Measurements from ENCODE around the gene TSGA10.
"Not testable (repeated sequence)": the region's sequence is repeated elsewhere in the genome, so short reads cannot be mapped to it uniquely, and the experiment has no call there.

The TSGA10 gene

DNA sequence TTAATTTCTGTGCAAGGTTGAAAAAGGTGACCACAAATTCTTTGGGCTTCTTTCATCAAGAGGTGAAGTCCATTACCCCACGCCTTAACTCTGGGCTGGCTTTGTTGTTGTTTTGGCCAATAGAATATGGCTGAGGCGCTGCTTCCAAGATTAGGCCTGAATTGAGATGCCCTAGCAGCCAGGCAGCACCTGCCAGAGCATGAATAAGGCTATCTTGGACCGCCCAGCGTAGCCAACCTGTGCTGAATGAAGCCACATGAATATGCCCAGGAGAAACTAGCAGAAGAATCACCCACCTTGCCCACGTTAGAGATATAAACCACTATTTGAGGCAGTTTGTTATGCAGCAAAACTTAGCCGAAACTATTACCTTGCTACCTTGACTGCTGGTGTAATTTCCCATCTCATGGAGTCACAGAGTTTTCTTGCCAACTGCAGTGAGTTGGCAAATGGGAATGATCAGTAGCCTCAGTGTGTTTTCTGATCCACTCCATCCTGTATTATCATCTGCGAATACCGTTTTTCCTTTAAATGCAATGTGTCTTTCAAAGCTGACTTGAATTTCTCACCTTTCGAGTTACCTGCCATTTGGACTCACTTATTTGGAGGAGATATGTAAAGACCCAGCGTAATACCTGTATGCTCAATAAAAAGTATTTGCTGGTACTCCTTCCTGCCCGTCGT lies 679 bp downstream of the TSGA10 start:
- no peak for DNase-seq

- no peak for DNase-seq
These were observed 2.4 kb downstream of the TSGA10 start for GRCh38 chr2:99152199-99152895.

- no peak for DNase-seq
These were observed 4.0 kb downstream of the TSGA10 start for GRCh38 chr2:99150706-99151105.

DNA sequence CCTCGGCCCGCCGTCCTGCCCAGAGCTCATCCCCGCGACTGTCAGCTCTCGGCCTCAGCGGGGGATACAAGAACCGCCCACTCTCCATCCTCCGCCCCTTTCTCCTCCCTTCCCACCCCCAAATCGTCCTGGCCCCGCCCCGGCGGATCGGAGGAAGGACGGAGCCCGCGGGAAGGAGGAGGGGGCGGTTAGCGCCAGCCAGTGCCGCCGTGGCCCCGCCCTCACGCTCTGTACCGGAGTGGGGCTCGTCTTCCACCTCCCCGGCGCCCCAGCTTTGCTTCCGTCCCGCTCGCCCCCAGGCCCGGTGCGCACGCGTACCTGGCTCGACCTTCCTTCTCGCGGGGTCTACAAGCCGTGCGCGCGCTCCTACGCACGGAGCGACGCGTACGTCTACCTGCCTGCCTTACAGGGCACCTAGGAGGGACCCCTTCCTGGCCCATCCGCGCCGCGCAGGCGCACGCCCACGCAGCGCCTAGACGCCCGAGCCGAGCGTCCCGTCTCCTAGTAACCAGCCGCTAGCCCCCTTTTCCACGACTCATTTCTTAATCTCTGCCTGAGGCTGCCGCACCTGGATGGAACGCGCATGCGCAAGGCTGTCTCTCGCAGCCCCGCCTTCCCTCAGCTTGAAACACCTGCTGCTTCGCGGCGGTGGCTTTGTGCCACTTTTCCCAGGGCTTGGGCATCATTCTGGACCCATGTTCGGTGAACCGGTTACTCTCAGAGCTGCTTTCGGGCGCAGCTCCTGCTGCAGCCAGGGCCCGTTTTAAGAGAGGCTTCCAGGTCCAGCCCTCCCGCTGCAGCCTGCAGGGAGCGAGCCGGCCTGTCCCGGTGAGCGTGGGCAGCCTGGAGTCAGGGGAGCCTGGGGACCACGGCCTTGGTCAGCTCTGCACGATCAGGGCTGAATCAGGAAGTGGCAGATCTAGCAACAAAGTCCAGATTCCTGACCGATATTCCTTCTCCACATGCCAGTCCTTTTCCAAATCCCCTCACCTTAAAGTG lies 13.3 kb downstream of the TSGA10 start, which contains the start of gene C2orf15:
Gene C2orf15 (plus strand): TSS at position 598 of the 999 bp plus-strand sequence. CDS start 8,852 bp downstream, outside the sequence.
- DNase-seq, result peak; percentile 97

GRCh38 chr2:99140860-99141109 lies 14.0 kb downstream of the TSGA10 start:
- DNase-seq, result no peak

GRCh38 chr2:99140056-99140859 lies 14.5 kb downstream of the TSGA10 start:
- no peak for DNase-seq

- no peak for DNase-seq
These were observed 15.7 kb downstream of the TSGA10 start for GRCh38 chr2:99139003-99139402.

- not testable (repeated sequence) for DNase-seq
These were observed 19.6 kb downstream of the TSGA10 start for GRCh38 chr2:99135044-99135556.

- DNase-seq, result no peak
These were observed 26.8 kb downstream of the TSGA10 start for GRCh38 chr2:99127981-99128380.

GRCh38 chr2:99112617-99113016 lies 42.1 kb downstream of the TSGA10 start:
- no peak for DNase-seq

DNA sequence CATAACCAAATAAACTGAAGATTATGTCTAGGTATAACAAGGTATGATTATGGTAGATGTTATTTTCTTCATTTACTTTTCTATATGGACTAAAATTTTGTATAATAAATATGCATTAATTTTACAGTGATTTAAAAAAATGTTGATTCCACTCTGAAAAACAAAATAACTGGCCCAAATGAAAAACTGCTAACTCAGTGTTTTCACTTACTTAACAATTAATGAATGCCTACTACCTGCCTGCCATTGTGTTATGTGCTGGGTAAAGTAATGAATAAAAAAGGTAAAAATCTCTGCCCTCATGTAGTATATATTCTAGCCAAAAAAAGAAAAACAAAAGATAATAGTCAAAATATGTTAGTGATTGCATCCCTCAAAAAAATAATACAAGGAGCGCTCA lies 42.8 kb downstream of the TSGA10 start:
- no peak for DNase-seq

DNA sequence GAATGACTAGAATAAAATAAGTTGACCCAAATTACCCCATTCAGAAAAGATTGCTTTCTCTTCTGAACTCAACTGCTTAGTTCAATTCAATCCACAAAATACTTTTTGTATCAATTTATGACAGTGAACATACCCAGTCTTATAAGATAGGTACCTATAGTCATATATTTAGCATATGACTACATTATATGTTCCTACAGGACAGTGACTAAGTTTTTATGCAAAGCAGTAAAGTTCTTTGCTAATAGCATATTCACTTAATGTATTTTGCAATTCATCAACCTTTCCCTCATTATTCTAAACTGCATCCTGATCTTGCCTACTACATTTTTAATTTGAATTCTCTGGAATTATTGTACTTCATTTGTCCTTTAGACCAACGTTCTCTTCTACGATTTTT lies 43.5 kb downstream of the TSGA10 start:
- DNase-seq, result no peak

GRCh38 chr2:99106913-99107312 lies 47.8 kb downstream of the TSGA10 start:
- DNase-seq, result no peak

DNA sequence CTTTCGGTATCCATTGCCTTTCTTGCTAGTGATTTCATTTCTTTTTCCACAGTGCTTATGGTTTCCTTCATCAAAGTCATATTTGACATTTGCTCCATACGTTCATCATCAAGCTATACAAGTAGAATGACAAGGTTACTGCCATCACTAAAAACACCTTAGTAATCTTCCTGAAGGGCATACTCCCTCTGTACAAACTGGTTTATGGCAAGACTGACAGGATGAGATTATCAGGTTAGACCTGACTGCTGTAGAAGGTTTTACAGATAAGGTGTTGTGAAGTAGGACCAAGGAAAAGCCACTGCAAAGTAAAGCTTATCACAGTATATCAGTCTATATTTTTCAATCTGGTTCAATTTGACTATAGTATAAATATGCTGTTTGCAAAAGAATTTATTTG lies 50.7 kb downstream of the TSGA10 start:
- no peak for DNase-seq

- no peak for DNase-seq
These were observed 53.0 kb downstream of the TSGA10 start for GRCh38 chr2:99101697-99102096.

DNA sequence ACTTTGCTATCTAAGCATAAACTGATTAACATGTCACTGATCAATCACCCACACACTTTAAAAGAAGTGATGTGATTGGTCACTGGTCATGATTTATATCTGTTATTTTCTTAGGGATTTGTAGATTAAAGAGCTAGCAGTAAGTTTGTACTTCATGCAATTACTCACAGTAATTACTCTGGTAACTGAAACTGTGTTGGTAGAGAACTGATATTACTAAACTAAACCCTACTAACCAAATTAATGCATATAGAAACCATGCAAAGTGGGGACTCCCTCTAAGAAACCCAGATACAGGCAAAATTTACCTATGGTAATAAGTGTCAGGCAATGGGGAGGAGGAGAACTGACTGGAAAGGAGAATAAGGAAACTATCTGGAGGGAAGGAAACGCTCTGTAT lies 58.0 kb downstream of the TSGA10 start:
- DNase-seq, result no peak

DNA sequence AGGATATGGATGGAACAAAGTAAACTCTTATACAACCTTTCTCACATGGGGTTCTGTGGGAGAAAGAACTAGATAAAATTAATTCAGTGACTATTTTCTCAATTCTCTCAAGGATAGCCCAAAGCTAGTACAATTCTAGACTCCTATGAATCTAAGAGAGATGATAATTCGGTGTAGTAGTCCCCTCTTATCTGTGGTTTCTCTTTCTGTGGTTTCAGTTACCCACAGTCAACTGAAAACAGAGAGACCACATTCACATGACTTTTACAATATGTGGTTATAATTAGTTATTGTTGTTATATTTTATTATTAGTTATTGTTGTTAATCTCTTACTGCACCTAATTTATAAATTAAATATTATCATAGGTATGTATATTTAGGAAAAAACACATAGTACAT lies 66.7 kb downstream of the TSGA10 start:
- DNase-seq, result no peak

DNA sequence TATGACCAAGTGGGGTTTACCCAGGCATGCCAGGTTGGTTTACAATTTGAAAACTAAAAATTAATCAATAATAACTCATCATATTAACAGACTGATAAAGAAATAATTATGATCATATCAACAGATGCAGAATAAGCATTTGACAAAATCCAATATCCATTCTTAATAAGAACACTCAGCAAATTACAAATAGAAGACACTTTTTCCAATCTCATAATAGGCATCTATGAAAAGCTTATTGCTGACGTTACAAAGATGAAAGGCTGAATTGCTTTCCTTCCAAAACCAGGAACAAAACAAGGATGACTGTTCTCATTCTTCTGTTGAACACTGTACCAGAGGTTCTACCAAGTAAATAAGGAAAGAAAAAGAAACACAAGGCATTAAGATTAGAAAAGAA lies 68.4 kb downstream of the TSGA10 start:
- no peak for DNase-seq

DNA sequence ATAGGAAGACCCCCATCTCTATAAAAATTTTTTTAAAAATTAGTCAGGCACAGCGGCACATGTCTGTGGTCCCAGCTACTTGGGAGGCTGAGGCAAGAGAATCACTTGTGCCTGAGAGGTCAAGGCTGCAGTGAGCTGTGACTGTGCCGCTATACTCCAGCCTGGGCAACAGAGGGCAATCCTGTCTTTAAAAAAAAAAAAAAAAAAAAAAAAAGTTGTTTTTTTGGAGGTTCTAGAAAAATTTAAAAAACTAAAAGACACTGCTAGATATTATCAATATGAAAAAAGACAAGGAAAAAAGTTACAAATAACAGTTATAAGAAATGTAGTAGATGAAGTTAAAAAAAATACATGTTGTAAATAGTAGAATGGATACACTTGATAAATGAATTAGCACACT lies 69.3 kb downstream of the TSGA10 start:
- DNase-seq, result no peak

DNA sequence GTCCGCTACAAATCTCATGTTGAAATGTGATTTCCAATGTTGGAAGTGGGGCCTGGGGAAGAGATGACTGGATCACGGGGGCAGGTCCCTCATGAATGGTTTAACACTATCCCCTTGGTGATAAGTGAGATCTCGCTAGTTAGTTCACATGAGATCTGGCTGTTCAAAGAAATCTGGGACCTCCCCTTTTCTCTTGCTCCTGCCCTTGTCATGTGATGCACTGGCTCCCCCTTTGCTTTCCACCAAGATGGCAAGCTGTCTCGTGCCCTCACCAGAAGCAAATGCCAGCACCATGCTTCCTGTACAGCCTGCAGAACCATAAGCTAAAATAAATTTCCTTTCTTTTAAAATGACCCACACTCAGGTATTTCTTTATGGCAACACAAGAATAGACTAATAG lies 70.5 kb downstream of the TSGA10 start:
- DNase-seq, result no peak

- no peak for DNase-seq
These were observed 72.9 kb downstream of the TSGA10 start for GRCh38 chr2:99081891-99082290.

GRCh38 chr2:99079226-99079625 lies 75.5 kb downstream of the TSGA10 start:
- no peak for DNase-seq

GRCh38 chr2:99072551-99072950 lies 82.2 kb downstream of the TSGA10 start:
- no peak for DNase-seq
